ENCODE results near the gene EPHB1.

GRCh38 chr3:135137296-135137695, 342.2 kb downstream of the EPHB1 start:
- TF ChIP-seq, protein P1, sequence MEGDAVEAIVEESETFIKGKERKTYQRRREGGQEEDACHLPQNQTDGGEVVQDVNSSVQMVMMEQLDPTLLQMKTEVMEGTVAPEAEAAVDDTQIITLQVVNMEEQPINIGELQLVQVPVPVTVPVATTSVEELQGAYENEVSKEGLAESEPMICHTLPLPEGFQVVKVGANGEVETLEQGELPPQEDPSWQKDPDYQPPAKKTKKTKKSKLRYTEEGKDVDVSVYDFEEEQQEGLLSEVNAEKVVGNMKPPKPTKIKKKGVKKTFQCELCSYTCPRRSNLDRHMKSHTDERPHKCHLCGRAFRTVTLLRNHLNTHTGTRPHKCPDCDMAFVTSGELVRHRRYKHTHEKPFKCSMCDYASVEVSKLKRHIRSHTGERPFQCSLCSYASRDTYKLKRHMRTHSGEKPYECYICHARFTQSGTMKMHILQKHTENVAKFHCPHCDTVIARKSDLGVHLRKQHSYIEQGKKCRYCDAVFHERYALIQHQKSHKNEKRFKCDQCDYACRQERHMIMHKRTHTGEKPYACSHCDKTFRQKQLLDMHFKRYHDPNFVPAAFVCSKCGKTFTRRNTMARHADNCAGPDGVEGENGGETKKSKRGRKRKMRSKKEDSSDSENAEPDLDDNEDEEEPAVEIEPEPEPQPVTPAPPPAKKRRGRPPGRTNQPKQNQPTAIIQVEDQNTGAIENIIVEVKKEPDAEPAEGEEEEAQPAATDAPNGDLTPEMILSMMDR (IDR thresholded peaks at IDR 0.05; ENCODE audit: insufficient read depth, low read length) = no peak
- TF ChIP-seq SPI1 (IDR thresholded peaks at IDR 0.05; ENCODE audit: borderline replicate concordance, low read depth) = no peak
- TF ChIP-seq POLR2AphosphoS5 (IDR thresholded peaks at IDR 0.05; ENCODE audit: low read depth) = no peak
